Hepatocyte (in vitro differentiated cells): ENCODE results near the gene NAXD.

Source experiments
- CTCF ChIP-seq: fragments of 200-600 bp; sonication (generic); IDR thresholded peaks from 2 replicates; pipeline ENCODE4 v1.5.1; 2016; ENCODE audit warnings: antibody characterized with exemption, mild to moderate bottlenecking; ENCODE audit not compliant: poor library complexity
- EZH2 ChIP-seq: fragments of 200-600 bp; sonication (generic); IDR thresholded peaks from 2 replicates; pipeline ENCODE4 v1.6.1; 2016; ENCODE audit warnings: antibody characterized with exemption, mild to moderate bottlenecking, borderline replicate concordance
- EZH2phosphoT487 ChIP-seq: fragments of 200-600 bp; sonication (generic); IDR thresholded peaks from one replicate; pipeline ENCODE4 v1.6.1; 2018; ENCODE audit warnings: antibody characterized with exemption, mild to moderate bottlenecking, low read depth, moderate library complexity; ENCODE audit not compliant: unreplicated experiment, severe bottlenecking

- TF ChIP-seq EZH2 (no peak), CTCF (no peak), EZH2phosphoT487 (no peak)
Measured at GRCh38 chr13:110642291-110642981, 27.1 kb downstream of the NAXD start.
